ENCODE results near the gene FMO5.
"Not testable (repeated sequence)": the region's sequence is repeated elsewhere in the genome, so short reads cannot be mapped to it uniquely, and the experiment has no call there.

FMO5 gene

DNA sequence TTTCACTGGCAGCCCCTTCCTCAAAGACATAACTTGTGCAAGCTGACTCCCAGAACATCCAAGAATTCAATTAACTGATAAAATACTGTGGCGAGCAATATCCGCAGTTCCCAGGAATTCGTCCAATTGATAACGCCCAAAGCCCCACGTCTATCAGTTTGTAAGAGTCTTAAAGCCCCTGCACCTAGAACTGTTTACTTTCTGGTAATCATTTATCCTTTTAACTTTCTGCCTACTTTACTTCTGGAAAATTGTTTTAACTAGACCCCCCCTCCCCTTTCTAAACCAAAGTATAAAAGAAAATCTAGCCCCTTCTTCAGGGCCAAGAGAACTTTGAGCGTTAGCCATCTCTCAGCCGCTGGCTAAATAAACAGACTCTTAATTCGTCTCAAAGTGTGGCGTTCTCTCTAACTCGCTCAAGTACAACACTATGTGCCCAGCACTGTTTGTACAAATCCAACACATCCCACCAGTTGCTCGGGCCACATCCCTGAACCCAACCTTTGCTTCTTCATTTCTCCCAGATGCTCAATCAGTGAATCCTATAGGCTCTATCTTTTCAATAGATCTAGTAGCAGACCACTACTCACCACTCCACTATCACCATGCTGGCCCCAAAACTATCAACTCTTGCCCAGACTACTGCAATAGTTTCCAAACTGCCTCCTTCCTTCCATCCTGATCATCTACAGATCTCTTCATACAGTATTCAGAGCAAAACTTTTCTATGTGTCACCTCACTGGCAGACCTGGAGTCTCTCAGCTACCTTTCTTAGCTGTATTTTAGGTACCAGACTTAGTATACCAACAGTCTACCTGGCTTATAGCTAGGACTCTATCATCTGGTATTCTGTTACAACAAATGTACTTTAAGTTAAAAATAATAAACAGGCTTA, 14.0 kb upstream of the FMO5 start:
- no peak for DNase-seq (ENCODE audit: low read depth)

- DNase-seq (ENCODE audit: low read depth), result no peak
Measured at GRCh38 chr1:147238053-147238902, 13.1 kb upstream of the FMO5 start.

GRCh38 chr1:147236959-147237791, 12.0 kb upstream of the FMO5 start:
- no peak for DNase-seq (ENCODE audit: low read depth)

DNA sequence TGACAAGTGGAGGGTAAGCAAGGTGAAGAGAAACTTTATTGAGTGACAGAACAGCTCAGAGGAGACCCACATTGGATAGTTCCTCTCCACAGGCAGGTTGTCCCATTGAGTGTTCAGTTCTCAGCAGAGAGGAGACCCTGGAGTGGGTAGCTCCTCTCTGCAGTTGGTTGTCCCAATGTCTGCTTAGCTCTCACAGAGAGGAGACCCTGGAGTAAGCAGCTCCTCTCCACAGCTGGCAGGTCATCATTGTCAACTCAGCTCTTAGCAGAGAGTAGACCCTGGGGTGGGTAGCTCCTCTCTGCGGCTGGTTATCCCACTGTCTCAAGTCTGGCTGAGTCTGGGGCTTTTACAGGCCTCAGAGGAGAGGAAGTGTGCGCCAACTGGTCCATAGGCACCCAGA, 11.3 kb upstream of the FMO5 start:
- no peak for DNase-seq (ENCODE audit: low read depth)

- DNase-seq (ENCODE audit: low read depth), result no peak
Measured at GRCh38 chr1:147235822-147236221, 10.7 kb upstream of the FMO5 start.

- DNase-seq (ENCODE audit: low read depth), result not testable (repeated sequence)
Measured at GRCh38 chr1:147233903-147234302, 8.8 kb upstream of the FMO5 start.

- not testable (repeated sequence) for DNase-seq (ENCODE audit: low read depth)
Measured at GRCh38 chr1:147231032-147231431, 5.9 kb upstream of the FMO5 start.

DNA sequence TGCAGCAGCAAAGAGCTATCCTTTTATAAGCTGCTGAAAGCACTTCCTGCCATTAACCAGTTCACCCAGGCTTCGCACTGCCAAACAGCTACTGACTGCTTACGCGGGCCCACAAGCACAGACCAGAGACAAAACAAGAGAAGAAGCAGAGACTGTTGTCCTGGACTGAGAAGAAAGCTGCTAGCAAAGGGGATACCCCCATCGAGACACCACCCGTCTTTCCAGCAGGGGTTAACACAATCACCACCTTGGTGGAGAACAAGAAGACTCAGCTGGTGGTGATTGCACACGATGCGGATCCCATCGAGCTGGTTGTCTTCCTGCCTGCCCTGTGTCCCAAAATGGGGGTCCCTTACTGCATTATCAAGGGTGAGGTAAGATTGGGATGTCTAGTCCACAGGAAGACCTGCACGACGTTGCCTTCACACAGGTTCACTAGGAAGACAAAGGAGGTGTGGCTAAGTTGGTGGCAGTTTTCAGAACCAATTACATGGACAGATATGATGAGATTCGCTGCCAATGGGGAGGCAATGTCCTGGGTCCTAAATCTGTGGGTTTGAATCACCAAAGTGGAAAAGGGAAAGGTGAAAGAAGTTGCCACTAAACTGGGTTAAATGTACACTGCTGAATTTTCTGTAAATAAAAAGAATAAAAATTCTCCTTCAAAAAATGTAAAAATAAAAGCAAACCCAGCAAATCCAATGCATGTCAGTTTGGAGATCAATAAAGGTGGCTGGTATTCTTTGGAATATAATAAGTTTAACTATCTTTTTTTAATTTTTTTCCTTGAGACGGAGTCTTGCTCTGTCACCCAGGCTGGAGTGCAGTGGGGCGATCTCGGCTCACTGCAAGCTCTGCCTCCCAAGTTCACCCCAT, 1.2 kb downstream of the FMO5 start:
- DNase-seq (ENCODE audit: low read depth), result no peak

DNA sequence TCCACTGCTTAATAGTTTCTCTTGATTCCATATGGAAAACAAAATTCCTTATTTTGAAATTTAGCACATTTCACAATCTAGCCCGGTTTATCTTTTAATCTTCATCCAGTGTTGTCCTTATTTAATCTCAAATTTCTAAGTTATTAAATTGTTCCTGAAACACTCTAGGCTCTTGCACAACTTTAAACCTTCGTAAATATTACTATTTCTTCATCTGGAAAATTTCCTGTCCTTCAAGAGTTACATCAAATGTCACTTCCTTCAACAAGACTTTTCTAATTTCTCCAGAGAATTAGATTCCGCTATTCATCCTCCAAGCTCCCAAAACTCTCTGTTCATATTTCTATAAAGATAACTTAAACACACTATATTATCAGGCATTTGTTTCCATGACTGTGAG, 6.5 kb downstream of the FMO5 start:
- DNase-seq (ENCODE audit: low read depth), result no peak

- no peak for DNase-seq (ENCODE audit: low read depth)
Measured at GRCh38 chr1:147217141-147217540, 8.0 kb downstream of the FMO5 start.

GRCh38 chr1:147216124-147216523, 9.0 kb downstream of the FMO5 start:
- DNase-seq (ENCODE audit: low read depth), result no peak

GRCh38 chr1:147215540-147215916, 9.6 kb downstream of the FMO5 start:
- no peak for DNase-seq (ENCODE audit: low read depth)

DNA sequence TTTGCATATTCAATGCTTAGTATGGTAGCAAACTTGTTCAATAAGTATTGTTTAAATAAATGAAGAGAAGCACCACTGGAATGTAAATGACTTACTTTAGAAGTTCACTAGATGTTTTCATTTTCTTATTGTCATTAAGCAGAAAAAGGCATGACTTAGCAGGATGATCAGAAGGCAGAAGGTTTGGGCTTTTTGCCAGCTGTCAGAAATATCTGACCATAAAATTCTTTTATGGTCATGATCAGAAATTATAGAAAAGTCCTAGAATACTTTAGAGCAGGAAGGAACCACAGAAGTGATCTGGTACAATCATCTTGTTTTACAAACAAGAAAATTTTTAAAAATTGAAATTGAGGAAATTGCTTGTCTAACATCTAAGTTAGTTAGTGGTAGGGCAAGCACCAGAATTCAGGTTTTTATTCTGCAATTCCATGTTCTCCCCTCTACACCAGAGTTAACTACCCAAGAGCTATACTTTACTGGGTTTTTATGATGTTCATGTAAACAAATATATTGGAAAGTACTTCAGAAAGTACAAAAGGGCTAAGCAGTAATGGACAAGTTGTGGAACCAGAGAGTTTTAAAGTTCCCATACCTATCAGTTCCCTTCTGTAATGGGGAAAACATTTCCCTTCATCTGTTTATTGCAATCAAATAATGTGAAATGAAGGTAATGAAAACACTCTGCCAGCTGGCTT, 10.1 kb downstream of the FMO5 start:
- DNase-seq (ENCODE audit: low read depth), result no peak

- DNase-seq (ENCODE audit: low read depth), result no peak
Measured at GRCh38 chr1:147214325-147214724, 10.8 kb downstream of the FMO5 start.

DNA sequence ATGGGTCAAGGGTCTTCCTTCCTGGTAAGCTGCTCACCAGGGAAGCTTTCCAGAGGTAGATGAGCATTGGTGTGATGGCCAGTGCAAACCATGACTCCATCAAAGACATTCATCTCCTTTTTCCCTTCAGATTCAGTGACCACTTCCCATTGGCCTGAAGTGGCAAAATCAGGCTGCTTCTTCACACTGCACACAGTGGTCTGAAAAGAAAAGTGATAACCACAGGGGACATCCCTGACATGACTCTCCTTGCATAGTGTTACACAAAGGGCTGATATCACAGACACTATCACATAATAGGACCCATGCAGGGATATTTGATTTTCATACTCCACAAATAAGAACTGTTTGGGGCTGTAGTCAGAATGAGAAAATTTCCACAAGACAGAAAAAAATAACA, 11.9 kb downstream of the FMO5 start:
- no peak for DNase-seq (ENCODE audit: low read depth)

DNA sequence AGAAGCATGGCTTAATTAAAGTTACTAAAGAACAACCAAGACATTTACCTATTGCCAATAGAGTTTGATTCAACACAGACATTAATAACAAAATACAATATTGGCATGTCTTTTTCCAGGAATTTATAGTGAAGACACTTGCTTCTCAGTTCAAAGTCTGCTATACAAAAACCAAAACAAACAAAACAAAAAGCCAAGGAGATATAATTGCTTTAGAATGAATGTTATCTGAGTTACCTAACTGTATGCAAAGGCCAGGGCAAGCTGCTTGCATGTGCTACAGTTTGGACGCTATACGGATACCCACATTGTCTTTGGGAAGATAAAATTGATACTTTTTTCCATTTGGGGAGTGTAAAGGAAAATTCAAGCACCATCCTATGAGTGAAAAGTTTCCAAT, 13.6 kb downstream of the FMO5 start:
- DNase-seq (ENCODE audit: low read depth), result no peak

- DNase-seq (ENCODE audit: low read depth), result no peak
Measured at GRCh38 chr1:147210987-147211386, 14.2 kb downstream of the FMO5 start.

GRCh38 chr1:147209825-147210821, 15.0 kb downstream of the FMO5 start:
- no peak for DNase-seq (ENCODE audit: low read depth)

DNA sequence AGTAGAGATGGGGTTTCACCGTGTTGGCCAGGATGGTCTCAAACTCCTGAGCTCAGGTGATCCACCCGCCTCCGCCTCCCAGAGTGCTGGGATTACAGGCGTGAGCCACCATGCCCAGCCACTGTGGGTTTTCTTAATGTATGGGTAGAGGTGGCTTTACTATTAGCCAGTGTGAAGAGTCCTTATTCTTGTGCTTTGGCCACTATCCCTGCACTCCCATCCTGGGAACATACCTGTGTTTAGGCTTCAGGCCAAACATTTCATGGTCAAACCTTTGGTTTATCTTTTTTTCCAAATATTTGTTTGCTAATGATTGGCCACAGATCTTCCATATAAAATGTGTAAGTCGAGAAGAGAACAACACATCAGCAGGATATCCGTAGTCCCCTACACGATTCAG, 16.5 kb downstream of the FMO5 start:
- DNase-seq (ENCODE audit: low read depth), result no peak

Data from stimulated activated CD8-positive, alpha-beta memory T cell treated with anti-CD3 and anti-CD28 coated beads, Interleukin-4, amount 100 ng/mL, for 24 hours (primary cell).